ENCODE measurements around the gene ZSCAN30.

DNA sequence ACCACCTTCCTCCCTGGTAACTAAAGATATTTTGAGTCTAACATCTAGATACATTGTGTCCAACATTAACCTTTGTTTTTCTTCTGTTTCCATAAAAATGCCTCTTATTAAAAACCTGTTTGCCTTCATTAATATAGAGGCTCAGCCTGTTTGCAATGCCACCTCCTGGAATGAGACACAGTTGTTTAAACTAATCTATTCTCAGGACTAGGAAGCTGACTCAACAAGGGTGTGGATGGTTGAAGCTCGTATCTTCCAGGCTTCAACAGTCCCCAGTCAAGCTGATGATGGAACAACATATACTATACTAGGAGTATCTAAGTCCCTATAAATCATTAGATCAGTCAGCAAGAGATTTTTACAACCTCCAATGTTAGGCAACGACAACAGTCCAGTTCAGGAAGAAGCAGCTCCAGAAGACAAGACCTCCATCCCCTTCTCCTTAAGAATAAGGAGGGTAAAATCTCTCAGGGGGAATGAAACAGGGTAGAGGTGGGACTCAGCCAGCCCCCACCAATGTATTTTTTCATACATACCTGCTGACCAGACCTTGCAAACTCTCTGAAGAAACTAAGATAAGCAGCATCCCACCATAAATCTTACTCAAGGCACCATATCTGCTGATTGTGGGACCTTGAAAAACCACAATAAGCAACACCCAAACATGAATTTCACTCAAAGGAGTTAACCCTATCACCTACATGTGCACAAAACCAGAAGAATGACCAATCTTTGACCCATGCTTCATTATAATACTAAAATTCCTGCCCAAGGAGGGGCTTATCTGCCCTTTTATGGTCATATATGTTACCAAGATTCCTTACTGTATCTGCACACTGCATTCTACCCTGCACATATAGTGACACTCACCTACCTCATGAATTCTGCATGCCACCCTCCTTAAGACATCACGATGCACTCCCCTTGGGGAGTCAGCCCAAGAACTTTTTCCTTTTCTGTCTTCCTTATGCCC, 32.7 kb upstream of the ZSCAN30 start:
- TF ChIP-seq PTBP1 (IDR thresholded peaks at IDR 0.05; ENCODE audit: low read depth, low read length, poor library complexity, severe bottlenecking) (no peak), POLR2A (IDR thresholded peaks at IDR 0.05; ENCODE audit: insufficient read depth in 1 of 2, low read depth in 2 of 2, low read length in 2 of 2) (no peak), MBNL3 (CRISPR knock-in tag; conservative IDR thresholded peaks at IDR 0.05) (no peak)
- TF ChIP-seq, protein P1, sequence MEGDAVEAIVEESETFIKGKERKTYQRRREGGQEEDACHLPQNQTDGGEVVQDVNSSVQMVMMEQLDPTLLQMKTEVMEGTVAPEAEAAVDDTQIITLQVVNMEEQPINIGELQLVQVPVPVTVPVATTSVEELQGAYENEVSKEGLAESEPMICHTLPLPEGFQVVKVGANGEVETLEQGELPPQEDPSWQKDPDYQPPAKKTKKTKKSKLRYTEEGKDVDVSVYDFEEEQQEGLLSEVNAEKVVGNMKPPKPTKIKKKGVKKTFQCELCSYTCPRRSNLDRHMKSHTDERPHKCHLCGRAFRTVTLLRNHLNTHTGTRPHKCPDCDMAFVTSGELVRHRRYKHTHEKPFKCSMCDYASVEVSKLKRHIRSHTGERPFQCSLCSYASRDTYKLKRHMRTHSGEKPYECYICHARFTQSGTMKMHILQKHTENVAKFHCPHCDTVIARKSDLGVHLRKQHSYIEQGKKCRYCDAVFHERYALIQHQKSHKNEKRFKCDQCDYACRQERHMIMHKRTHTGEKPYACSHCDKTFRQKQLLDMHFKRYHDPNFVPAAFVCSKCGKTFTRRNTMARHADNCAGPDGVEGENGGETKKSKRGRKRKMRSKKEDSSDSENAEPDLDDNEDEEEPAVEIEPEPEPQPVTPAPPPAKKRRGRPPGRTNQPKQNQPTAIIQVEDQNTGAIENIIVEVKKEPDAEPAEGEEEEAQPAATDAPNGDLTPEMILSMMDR (CRISPR knock-in tag; IDR thresholded peaks at IDR 0.05): no peak

All from HepG2 (cell line).